Prostate gland (tissue), 2 donors: Measurements from ENCODE around the gene BRSK2. TPM values are rescaled to one million over a fixed set of nuclear protein-coding genes. Genes with fewer than 3 reads are reported as not detected.

Source experiments
- DNase-seq: peaks from one replicate; pipeline ENCODE4 v3.0.0-alpha.2; 2019; ENCODE audit warnings: low spot score
- H3K27ac ChIP-seq, 2 donors: fragments of 200-600 bp; sonication (generic); 2 replicates each; pipeline ENCODE4 v1.5.1; 2017 to 2019
- H3K27me3 ChIP-seq: fragments of 200-600 bp; sonication (generic); replicated peaks from 2 replicates; pipeline ENCODE4 v1.5.1; 2019; ENCODE audit not compliant: insufficient read depth
- H3K36me3 ChIP-seq, 2 donors: fragments of 200-600 bp; sonication (generic); 1 replicate in 1 of 2; 2 replicates in 1 of 2; pipeline versions ENCODE4 v1.5.1 to v1.8.1; 2017 to 2019
- H3K4me1 ChIP-seq: fragments of 200-600 bp; sonication (generic); replicated peaks from 2 replicates; pipeline ENCODE4 v1.5.1; 2019
- H3K4me3 ChIP-seq, 2 donors: fragments of 200-600 bp; sonication (generic); 2 replicates each; pipeline ENCODE4 v1.5.1; 2017 to 2019
- H3K9me3 ChIP-seq: fragments of 200-600 bp; sonication (generic); 2 replicates; pipeline ENCODE4 v1.5.1; 2017
- CTCF ChIP-seq, 4 experiments: fragments of 200-600 bp in 2 of 4; fragments of 450-650 bp in 2 of 4; sonication (generic) in 2 of 4; IDR thresholded peaks; 1 replicate in 3 of 4; 2 replicates in 1 of 4; pipeline ENCODE4 v1.5.1; 2016 to 2019; ENCODE audit warnings: antibody characterized with exemption in 4 of 4, mild to moderate bottlenecking in 2 of 4, moderate library complexity in 2 of 4
- POLR2A ChIP-seq: fragments of 450-650 bp; IDR thresholded peaks from one replicate; pipeline ENCODE4 v1.6.1; 2016; ENCODE audit warnings: antibody characterized with exemption, mild to moderate bottlenecking
- POLR2AphosphoS5 ChIP-seq: sonication (generic); formaldehyde crosslinking; IDR thresholded peaks from one replicate; pipeline ENCODE4 v1.6.1; 2017; ENCODE audit warnings: antibody characterized with exemption
- WGBS: methylation state at CpG from one replicate; pipeline ENCODE4 v1.1.5; 2018; 5-methylcytosine and 5-hydroxymethylcytosine counted together
- intact Hi-C: fragments of 100-400 bp; cut with DNase I; formaldehyde crosslinking; loops from one replicate; pipeline ENCODE4 v1.14.2; 2022
- total RNA-seq, 2 donors: library from RNA; depleted of rRNA; stranded (reverse); fragments of >200 nt; gene quantifications; one replicate each; pipeline ENCODE4 v1.1.0, GENCODE V29; 2016

Gene BRSK2
- total RNA-seq, 2 donors from 2014 or later: 0.96 to 29.7 TPM

- H3K36me3 ChIP-seq: no peaks in the 10 kb centered on the region
- no peaks in the 10 kb centered on the region for H3K27me3 ChIP-seq
- peaks cover 7% of the 10 kb centered on the region for H3K4me1 ChIP-seq
- H3K27ac ChIP-seq: no peak overlapping the region
- DNase-seq: no peak
- WGBS: 84% methylated on average over 14 of the region's 16 CpGs
- no peaks in the 10 kb centered on the region for H3K9me3 ChIP-seq
- no peak overlapping the region for H3K4me3 ChIP-seq
- TF ChIP-seq POLR2AphosphoS5 (no peak), CTCF (IDR thresholded peaks at IDR 0.05) (no peak), POLR2A (no peak)
- intact Hi-C loops: loop anchor here (10.0 kb wide), 1 partner anchor 618 kb away; the partner anchor contains the start of genes POLR2L and TSPAN4
Measured at GRCh38 chr11:1463056-1463455, 73.3 kb downstream of the BRSK2 start.

GRCh38 chr11:1466784-1467183 is 77.0 kb downstream of the BRSK2 start:
- Histone ChIP-seq H3K9me3 (no peaks in the 10 kb centered on the region), H3K4me1 (no peaks in the 10 kb centered on the region), H3K27ac (no peak overlapping the region), H3K27me3 (no peaks in the 10 kb centered on the region), H3K36me3 (peaks cover 0 to 13% of the 10 kb centered on the region in 2 donors), H3K4me3 (no peak overlapping the region)
- WGBS: 87% methylated on average over 16 of the region's 16 CpGs
- no peak for DNase-seq
- no peak for TF ChIP-seq POLR2AphosphoS5
- no peak for TF ChIP-seq CTCF (IDR thresholded peaks at IDR 0.05)
- TF ChIP-seq POLR2A: no peak
- intact Hi-C loops: loop anchor here (10.0 kb wide), 1 partner anchor 622 kb away; the partner anchor contains the start of genes POLR2L and TSPAN4

GRCh38 chr11:1467270-1467669 is 77.5 kb downstream of the BRSK2 start:
- H3K9me3 ChIP-seq: no peaks in the 10 kb centered on the region
- peaks cover 0 to 13% of the 10 kb centered on the region in 2 donors for H3K36me3 ChIP-seq
- 83% methylated on average over 9 of the region's 9 CpGs for WGBS

GRCh38 chr11:1468002-1468401 is 78.3 kb downstream of the BRSK2 start:
- Histone ChIP-seq H3K36me3 (peaks cover 0 to 13% of the 10 kb centered on the region in 2 donors), H3K4me3 (no peak overlapping the region), H3K4me1 (no peaks in the 10 kb centered on the region), H3K27ac (no peak overlapping the region), H3K27me3 (no peaks in the 10 kb centered on the region), H3K9me3 (no peaks in the 10 kb centered on the region)
- TF ChIP-seq CTCF (IDR thresholded peaks at IDR 0.05): no peak
- no peak for TF ChIP-seq POLR2A
- TF ChIP-seq POLR2AphosphoS5: no peak
- intact Hi-C loops: loop anchor here (10.0 kb wide), 1 partner anchor 623 kb away; the partner anchor contains the start of genes POLR2L and TSPAN4
- no peak for DNase-seq
- 70% methylated on average over 12 of the region's 18 CpGs for WGBS

More at GRCh38 chr11:1467270-1467669, 77.5 kb downstream of the BRSK2 start:
- Histone ChIP-seq H3K27ac (no peak overlapping the region), H3K4me1 (no peaks in the 10 kb centered on the region), H3K27me3 (no peaks in the 10 kb centered on the region), H3K4me3 (no peak overlapping the region)
- intact Hi-C loops: loop anchor here (10.0 kb wide), 1 partner anchor 622 kb away; the partner anchor contains the start of genes POLR2L and TSPAN4
- DNase-seq: no peak
- TF ChIP-seq CTCF (IDR thresholded peaks at IDR 0.05) (no peak), POLR2A (no peak), POLR2AphosphoS5 (no peak)

GRCh38 chr11:1468473-1469066 is 78.8 kb downstream of the BRSK2 start:
- no peak for TF ChIP-seq POLR2A
- no peak for TF ChIP-seq CTCF (IDR thresholded peaks at IDR 0.05)
- TF ChIP-seq POLR2AphosphoS5: no peak
- peaks cover 0 to 13% of the 10 kb centered on the region in 2 donors for H3K36me3 ChIP-seq
- H3K4me1 ChIP-seq: no peaks in the 10 kb centered on the region
- 81% methylated on average over 19 of the region's 19 CpGs for WGBS
- intact Hi-C loops: loop anchor here (10.0 kb wide), 1 partner anchor 624 kb away; the partner anchor contains the start of genes POLR2L and TSPAN4
- no peaks in the 10 kb centered on the region for H3K9me3 ChIP-seq
- H3K27me3 ChIP-seq: no peaks in the 10 kb centered on the region
- no peak for DNase-seq
- H3K27ac ChIP-seq: no peak overlapping the region
- H3K4me3 ChIP-seq: no peak overlapping the region
